Measurements from ENCODE around the gene SMAD7.

The SMAD7 gene

DNA sequence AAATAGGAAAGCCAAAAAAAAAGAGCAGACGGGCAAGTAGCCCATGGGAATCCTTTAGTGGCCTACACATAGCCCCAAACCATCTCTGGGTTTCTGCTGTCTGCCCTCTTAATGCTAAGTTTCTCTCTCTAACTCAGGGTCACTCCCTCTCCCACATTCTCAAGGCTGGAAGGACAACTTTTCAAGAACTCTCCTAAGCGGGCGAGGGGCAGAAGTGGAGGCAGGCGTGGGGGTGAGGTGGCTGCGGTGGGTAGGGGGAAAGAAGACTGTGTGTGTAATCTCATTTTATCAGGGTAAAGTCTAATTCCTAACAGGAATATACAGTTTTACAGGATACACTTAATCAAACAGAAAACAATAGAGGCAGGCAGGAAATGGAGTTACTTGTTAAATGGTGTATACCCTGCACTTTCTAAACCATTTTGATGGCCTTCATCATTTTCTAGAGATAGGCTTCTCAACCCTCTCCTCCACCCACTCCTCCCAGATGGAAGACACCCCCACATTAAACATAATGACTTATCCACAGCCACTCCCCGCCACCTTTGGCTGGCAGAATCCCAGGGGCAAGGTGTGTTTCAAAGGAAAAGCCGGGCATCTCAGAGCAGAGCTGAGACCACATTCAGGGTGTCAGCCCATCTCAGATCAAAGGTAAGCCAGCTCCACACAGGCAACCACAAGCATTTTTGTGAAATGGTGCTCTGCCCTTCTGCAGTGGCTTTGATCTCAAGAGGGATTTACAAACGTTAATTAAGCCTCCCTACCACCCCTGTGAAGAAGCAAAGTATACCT is 6.8 kb downstream of the SMAD7 start:
- DNase-seq = no peak

DNA sequence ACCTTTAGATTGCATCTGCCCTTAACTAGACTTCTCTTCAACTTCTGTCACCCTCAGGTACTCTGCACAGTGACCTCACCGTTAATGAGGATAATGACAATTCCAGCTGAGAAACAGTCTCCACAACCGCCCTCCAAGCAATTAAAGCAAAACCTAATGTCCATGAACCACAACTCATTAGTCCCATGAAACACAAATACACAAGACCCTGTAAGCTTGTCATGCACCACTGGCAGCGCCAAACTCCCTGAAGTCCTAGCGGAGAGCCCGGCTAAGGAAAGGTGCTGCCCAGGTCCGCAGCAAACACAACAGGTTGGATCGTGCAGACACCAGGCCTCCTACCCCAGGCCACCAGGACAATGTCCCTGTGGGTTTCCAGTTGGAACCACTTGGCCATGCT is 7.4 kb downstream of the SMAD7 start:
- DNase-seq = no peak

DNA sequence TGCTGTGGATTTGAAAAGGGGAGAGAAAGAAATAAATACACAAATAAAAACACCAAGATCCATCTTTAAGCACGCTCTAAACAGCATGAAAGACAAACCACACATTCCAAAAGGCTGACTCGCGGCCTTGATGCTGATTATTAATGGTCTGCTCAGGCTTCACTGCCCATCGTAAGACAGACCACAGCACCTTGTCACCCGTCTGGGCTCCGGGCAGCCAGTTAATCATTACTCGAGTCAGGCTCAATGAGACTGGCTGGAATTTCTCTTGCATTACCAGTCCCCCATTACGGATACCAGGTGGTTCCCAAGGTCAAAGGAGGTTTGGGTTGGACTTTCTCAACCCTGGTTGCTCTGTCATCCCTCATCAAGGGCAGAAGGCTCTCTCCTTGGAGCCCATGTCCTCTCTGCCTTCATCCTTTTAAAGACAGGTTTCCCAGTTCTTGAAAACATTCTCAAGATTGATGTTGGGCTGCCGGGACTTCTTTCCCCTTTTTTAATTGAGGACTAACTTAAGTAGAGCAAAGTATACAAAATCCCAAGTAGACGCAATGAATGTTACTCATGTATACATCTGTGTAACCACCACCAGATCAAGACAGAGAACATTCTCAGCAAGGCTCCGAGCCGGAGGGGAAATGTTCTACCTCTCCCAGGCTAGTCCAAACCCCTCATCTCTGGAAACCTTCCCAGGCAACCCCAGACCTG is 8.1 kb downstream of the SMAD7 start:
- DNase-seq = no peak

DNA sequence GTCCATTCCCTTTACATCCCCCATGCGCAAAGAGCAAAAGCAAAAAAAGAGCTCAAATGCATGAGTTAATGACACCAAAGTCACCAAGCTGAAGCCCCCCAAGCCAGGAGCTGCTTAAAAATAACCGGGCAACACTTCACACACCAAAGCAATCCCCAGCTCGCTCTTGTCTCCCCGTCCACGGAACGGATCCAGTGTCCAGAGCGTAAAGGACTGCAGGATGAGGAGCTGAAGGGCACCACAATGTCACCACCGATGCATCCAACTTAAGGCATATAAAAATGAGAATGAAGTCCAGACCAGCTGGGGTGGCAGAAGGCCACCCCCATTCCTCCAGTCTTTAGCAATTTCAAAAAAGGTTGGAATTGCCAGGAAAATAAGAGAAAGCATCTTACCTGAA is 8.7 kb downstream of the SMAD7 start:
- no peak for DNase-seq

DNA sequence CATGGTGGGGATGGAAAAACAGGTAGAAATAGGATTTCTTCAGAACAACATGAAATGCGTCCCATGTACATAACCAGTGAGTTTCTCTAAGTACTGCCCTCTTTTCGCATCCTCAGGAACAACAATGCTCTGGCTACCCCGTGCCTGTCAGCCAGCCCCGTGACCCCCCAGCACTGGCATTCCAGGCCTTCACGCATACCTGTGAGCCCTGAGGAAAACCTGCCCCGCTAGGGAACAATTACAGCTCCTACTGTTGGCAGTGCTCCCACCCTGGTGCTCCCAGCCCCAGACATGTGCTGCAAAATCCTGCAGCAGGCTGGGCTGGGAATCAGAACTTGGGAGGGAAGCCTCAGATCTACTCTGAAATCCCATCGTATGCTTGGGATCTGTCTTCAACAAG is 9.1 kb downstream of the SMAD7 start:
- no peak for DNase-seq

DNA sequence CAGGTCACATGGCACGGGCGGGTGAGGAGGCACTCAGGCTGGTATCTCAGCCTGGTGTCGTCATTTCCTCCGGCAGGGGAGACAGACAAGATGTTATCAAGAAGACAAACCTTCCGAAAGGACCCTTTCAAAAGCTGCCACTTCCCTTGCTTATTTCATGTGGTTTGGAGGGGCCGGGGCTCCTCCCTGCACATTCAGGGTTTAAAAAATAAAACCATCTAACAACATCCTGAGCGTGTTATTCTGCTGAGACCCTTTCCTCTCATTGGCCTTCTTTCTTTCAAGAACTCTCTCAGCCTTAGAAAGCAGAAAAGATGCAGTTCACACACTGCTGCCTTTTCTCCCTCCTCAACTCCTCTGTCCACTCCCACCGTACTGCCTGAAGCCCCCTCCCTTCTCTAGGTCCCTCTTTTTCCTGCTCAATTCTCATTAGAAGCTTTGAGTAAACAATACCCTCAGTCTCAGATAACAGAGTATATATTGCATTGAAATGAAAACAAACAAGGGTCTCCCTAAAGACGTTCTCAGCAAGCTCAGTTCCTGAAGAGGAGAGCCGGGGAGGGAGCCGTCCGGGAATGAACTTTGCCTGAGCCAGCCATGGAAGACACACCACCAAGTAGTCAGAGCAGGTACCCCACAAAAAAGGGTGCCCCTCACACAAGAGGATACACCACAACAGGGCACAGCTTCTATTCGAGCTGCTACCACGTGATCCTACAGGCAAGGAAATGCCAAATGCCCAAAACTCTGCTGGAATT is 9.7 kb downstream of the SMAD7 start:
- DNase-seq = peak; percentile 90

DNA sequence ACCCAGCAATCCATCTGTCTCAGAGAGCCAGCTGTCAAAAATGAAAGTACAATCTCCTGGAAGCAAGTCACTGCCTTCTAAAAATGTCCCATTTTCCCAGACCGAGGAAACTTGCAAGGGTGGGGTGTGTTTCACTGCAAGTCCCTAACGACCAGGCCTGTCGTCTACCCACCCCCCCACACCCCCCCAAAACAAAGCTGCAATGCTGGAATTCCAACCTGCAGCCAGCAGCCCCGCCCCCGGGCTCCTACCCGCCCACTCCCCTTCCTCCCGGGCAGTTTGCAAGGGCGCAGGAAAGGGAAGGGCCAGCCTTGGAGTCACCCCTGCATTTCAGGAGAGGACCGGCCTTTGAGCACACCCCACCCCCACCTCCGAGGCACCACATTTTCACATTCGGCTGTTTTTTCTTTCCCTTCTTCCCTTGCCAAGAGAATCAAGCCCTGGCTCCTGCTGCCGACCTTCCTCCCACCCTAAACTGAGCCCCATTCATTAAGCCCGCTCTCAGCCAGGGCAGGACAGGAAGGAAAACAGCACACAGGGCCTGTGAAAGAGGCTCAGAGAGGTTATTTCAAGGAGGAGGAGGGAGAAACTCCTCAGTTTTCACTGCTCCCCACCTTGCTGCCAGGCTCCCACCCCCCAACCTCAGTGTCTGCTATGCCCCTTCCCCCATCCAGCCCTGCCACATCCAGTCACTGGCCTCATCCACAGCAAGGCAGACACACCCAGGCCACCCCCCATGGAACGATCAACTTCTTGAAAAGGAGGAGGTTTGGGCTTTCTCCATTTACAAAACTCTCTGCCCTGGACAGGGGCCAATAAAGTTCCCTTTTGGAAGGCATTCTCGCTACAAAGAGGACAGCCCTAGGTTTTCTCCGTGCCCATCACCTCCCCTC is 11.3 kb downstream of the SMAD7 start:
- DNase-seq = no peak

DNA sequence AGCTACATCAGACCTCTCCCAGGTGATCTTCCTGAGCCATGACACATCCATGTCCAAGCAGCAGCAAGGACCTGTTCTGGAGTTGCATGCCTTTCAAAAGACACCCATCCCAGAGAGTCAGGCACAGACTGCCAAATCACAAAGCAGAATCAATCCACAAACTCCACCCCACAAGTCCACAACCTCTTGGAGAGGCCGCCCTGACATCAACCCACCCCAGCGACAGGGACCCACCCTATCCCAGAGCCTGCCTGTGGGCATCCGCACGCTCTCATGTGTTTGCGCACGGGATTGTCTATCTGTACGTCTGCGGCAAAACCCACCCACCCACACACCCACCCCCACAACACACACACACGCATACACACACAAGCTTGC is 11.9 kb downstream of the SMAD7 start:
- no peak for DNase-seq

DNA sequence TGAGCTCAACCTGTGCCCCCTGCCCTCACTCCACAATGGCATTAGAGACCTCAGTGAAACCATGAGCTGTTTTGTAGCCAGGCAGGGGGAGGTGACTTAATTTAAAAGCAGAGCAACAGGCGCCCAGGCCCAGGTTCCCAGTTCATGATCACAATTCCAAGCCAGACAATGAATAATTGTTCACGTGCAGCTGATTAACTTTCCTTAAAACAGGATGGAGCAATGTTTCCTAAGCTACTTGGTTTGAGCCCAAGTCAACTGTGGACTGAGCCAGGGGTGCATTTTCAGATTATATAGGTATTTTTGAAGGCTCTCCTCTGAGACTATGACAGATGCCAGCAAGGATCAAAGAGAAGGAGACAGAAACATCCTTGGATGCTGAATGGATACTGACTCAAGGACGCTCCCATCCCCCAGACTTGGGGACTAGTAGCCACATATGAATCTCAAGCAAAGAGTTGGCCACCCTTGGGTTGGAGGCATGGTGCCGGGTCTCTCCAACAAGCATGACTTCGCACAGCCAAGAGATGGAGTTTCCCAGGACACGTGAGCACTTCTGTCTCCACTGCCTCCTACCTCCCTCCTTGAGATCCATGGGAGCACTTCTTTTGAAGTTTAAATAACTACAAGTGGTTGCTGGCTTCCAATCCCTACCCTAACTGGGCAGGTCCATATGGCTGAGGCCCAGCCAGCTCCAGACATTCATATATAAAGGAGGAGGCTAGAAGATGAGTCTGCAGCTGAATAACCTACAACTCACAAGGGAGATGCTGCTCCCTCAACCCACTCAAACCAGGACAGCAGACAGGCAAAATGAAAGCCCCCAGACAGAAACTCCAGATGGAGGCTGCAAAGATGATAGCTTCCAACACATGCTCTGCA is 12.7 kb downstream of the SMAD7 start:
- DNase-seq = no peak

DNA sequence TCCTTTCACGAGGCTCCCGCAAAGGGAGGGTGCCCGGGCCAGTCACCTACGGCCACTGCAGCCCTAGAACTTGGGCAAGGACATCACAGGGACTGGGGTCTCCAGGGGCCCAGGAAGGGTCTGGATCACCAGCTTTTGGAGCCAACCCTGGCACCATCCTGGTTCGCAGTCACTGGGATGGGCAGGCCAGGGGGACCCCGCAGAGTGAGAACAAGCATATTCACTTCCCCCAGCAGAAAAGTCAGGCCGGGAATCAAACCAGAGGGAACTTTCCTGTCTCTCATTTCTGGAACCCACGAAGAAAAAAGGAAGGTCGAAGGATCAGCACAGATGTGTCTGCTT is 15.4 kb downstream of the SMAD7 start:
- no peak for DNase-seq

DNA sequence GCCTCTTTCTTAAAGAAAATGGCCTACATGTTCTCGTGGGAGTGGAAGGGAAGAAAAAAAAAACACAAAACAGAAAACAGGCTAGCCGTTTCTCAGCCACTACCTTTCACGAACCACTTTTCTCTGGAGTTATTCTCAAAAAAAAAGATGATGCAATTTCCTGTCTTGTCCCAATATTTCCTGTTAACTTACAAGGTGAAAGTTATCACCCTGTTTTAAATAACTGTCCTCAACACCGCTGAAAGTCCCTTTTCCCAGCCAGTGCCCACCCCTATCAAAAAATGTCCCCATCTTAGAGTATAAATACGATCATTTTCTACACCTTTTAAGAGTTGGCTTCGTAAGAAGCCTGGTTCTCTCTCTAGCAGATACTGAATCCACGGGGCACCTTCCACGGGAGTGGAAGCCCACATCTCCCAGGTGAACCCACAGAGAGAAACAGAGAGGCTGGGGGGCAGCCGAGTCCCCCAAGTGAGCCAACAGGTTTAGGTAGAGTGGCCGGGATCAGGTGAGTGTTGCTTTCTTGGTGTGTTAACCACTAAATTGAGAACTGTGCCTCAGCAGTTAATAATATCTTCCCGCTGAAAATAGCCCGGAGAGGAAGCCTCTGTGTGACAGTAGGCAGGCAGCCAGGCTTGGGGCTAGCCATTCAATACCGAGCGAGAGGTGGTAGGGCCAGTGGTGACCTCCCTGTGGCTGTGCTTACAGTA is 15.9 kb downstream of the SMAD7 start:
- no peak for DNase-seq

DNA sequence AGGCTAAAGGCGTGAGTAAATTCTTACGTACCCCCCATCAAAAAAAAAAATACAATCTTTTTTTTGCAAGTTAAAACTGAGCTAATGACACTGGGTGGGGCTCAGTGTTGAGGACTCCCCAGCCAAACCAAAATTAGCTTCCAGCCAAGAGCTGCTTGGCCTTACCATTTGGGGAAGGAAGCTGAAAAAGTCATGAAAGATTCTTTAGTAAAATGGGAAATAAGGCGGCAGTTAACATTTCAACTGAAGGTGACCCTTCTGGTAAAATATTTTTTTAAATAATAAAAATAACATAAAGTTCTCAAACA is 16.4 kb downstream of the SMAD7 start:
- no peak for DNase-seq

DNA sequence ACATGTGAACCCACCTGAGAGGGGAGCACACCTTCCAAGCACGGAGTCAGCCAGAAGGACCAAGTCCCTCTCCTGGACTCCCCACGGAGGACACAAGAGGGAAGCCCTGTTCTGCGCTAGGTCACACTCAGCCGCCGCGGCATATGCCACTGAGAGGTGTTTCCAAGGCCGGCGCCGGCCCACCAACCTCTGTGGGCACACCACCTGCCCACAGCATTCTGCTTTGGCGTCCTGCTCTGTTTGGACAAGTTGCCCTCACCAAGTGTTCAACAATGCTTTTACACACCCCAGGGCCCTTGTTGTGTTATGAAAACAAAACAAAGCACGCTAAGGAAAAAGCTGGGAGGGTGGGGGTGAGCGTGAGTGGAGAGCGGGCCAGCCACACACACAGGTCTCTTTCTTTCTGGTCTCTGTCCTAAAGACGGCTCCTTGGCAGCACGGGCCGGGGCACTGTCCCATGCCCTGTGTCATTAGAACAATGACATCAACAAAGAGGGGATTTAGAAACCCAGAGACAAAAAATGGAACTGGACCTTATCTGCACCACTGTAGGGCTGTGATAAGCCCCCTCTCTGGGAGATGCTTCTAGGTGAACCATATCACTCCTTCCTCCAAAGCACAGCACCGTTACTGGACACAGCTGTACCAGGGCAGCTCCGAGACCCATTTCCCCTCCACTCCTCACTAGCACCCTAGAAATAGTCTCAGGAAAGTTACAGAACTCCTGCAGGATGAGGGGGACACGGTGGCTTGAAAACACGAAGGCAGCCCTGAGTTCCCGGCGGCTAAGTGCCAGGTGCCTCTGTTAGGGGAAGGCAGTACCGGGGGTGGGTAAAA is 17.0 kb downstream of the SMAD7 start:
- peak; percentile 55 for DNase-seq

DNA sequence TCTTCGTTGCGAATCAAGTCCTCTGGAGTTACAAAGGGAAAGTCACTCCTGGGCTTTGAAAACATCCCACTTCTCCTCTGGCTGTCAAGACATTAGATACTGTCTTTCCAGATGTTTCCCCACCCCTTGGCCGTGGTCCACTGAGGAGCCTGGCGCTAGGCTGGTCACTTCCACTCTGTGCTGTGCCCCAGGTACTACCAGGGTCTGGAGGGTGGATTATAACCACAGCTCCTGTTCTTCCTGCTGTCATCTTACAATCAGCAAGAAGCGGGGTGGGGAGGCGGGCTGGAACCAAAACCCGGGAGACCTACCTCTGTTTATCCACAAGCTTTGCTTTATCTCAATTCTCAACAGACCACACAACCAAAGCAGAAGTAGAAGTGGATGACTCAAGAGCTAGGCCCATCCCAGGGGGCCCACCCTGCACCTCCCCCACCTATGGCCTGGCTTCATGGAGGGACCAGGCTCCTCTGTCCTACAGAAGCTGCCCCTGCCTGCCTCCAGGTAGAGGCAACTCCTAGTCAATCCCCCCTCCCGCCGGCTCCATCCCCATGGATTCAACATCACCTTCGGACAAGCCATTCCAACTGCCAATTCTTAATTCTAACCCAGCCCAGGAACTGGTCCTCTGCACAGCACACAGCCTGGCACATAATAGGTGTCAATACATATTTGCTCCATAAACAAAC is 17.8 kb downstream of the SMAD7 start:
- DNase-seq = peak; percentile 86

DNA sequence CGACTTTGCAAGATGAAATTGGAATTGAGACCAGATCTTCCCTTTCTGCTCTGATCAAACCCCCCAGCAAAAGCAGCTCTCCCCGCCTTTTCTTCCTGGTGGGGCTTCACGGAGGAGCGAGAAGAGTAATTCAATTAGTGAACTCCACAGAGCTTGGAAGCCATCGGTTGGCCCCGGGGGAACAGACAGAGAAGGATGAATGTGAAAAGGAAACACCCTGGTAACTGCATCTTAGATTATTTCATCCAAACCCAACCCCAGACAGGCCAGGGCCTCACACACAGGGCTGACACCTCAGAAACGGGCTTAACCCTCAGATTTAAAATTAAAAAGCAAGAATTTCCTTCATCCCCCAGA is 18.3 kb downstream of the SMAD7 start:
- no peak for DNase-seq

DNA sequence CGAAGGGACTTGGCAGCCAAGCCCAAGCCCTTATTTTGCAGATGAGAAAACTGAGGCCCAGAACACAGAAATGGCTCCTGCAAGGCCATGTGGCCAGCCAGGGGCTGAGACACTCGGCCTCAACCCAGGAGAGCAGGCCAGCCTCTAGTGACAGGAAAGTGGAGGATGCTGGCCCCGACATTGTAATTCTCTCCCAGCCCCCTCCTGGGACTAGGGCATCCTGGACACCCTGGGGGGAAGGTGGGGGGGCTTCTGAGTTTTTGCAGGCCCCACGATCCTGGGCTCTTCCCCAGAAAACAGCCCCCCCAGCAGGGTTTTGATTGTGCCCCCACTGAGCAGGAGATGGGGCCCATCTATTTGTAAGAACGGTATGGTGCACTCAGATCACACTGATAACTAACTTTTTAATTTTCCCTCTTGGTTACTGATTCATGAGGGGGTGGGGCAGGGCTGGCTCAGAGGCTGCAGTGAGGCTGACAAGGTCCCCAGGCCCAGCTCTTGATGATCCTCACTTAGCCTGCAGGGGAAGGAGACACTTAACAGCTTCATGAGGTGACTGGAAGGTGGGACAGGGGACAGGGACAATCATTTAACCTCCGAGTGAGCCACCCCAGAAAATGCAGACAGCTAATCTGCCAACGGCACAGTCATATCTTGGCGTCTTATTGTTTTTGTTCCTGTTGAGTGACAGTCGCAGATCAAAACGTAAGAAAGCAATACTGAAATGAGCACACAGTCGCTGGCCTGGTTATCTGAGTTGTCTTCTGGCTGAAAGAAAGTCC is 18.9 kb downstream of the SMAD7 start:
- peak; percentile 62 for DNase-seq

DNA sequence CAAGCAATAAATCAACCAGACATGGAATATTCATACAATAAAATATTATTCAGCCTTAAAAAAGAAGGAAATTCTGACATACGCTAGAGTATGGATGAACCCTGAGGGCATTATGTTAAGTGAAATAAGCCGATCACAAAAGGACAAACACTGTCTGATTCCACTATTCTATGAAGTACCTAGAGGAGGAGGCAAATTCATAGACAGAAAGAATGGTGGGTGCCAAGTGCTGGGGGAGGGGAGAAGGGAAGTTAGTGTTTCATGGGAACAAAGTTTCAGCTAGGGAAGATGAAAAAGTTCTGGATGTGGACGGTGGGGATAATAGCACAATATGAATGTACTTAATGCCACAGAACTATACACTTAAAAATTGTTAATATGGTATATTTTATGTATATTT is 19.8 kb downstream of the SMAD7 start:
- no peak for DNase-seq

DNA sequence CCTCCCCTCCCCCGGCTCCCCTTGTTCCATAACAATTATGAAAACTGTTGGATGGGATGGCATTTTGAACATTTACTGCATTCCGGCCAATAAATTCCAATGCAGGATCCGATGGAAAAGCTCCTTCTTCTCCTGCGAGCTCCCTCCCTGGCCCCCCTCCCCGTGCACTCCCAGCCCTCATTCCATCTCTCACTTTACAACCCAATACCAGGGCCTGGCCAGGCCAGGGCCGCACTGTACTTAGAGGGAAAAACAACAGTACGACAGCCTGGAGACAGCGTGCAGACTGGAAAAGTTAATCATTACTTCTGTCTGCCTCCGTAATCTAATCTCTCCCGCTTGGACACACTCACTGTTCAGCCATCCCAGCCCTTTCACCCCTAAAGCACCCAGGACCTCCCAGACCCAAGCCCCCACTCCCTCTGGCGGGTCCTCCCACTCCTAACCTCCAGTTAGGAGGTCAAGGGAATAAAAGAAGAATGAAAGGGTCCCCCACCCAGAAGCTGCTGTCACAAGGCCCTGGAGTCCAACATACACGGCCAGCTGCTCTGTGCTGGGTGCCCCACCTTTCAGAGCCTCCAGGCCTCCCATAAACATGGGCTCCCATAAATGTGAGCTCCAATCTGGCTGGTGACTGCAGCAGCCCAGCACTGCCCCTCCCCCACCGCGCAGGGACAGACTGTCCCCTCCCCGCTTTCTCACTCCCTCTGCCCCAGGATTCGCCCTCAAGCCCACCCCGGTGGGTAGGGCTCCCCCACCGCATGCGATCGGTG is 20.6 kb downstream of the SMAD7 start:
- DNase-seq = no peak
